Measurements from ENCODE around the gene COPS8.

COPS8 gene

GRCh38 chr2:237140689-237141285 lies 55.1 kb downstream of the COPS8 start:
- Histone ChIP-seq H3K9ac (ENCODE audit: low read depth in 1 of 2, low read length in 2 of 2) (no peak overlapping the region), H3K36me3 (ENCODE audit: control insufficient read depth in 1 of 2, insufficient read depth in 2 of 2, low read length in 2 of 2) (no peaks in the 10 kb centered on the region), H3K4me1 (ENCODE audit: control insufficient read depth in 1 of 2, insufficient read depth in 2 of 2, low read length in 2 of 2) (no peaks in the 10 kb centered on the region), H3K27me3 (ENCODE audit: control insufficient read depth in 1 of 2, insufficient read depth in 2 of 2, low read length in 2 of 2) (no peaks in the 10 kb centered on the region), H3K27ac (ENCODE audit: low read depth, low read length) (no peak overlapping the region), H3K9me3 (ENCODE audit: control insufficient read depth in 1 of 2, low read length in 2 of 2) (peaks cover 0 to 2% of the 10 kb centered on the region in 2 donors), H3K4me3 (ENCODE audit: low read depth in 1 of 2, low read length in 2 of 2) (no peak overlapping the region)

DNA sequence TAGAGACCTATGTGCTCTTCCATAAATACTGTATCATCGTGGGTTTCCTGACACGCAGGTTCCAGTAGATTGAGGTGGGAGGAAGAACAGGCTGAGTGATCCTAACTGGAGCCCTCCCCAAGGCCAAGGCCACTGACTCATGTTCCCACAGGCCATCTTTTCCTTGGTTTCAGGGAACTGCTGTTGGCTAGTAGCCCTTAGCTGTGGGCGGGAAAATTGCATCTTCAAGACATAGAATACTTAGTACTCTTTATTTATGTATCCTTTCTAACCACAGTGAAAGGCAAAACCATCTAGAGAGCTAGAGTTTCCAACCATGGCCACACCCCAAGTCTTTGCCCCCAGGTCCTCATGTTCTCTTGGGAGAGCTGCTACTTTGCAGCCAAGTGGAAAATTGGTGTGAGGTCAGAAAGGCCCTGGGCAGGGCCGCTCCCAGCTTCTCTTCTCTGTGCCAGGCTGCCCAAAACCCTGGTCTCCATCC lies 55.9 kb downstream of the COPS8 start:
- no peak overlapping the region for H3K27ac ChIP-seq (ENCODE audit: low read depth, low read length)
- no peak overlapping the region for H3K4me3 ChIP-seq (ENCODE audit: low read depth in 1 of 2, low read length in 2 of 2)
- peaks cover 5% of the 10 kb centered on the region in 2 donors for H3K9me3 ChIP-seq (ENCODE audit: control insufficient read depth in 1 of 2, low read length in 2 of 2)
- no peaks in the 10 kb centered on the region for H3K4me1 ChIP-seq (ENCODE audit: control insufficient read depth in 1 of 2, insufficient read depth in 2 of 2, low read length in 2 of 2)
- H3K9ac ChIP-seq (ENCODE audit: low read depth in 1 of 2, low read length in 2 of 2) = no peak overlapping the region
- no peaks in the 10 kb centered on the region for H3K27me3 ChIP-seq (ENCODE audit: control insufficient read depth in 1 of 2, insufficient read depth in 2 of 2, low read length in 2 of 2)
- no peaks in the 10 kb centered on the region for H3K36me3 ChIP-seq (ENCODE audit: control insufficient read depth in 1 of 2, insufficient read depth in 2 of 2, low read length in 2 of 2)

GRCh38 chr2:237143118-237143517 lies 57.4 kb downstream of the COPS8 start:
- no peaks in the 10 kb centered on the region for H3K4me1 ChIP-seq (ENCODE audit: control insufficient read depth in 1 of 2, insufficient read depth in 2 of 2, low read length in 2 of 2)
- H3K9ac ChIP-seq (ENCODE audit: low read depth in 1 of 2, low read length in 2 of 2) = no peak overlapping the region
- H3K27me3 ChIP-seq (ENCODE audit: control insufficient read depth in 1 of 2, insufficient read depth in 2 of 2, low read length in 2 of 2) = no peaks in the 10 kb centered on the region
- H3K27ac ChIP-seq (ENCODE audit: low read depth, low read length) = no peak overlapping the region
- no peak overlapping the region for H3K4me3 ChIP-seq (ENCODE audit: low read depth in 1 of 2, low read length in 2 of 2)
- no peaks in the 10 kb centered on the region for H3K36me3 ChIP-seq (ENCODE audit: control insufficient read depth in 1 of 2, insufficient read depth in 2 of 2, low read length in 2 of 2)
- H3K9me3 ChIP-seq (ENCODE audit: control insufficient read depth in 1 of 2, low read length in 2 of 2) = peaks cover 9 to 12% of the 10 kb centered on the region in 2 donors

DNA sequence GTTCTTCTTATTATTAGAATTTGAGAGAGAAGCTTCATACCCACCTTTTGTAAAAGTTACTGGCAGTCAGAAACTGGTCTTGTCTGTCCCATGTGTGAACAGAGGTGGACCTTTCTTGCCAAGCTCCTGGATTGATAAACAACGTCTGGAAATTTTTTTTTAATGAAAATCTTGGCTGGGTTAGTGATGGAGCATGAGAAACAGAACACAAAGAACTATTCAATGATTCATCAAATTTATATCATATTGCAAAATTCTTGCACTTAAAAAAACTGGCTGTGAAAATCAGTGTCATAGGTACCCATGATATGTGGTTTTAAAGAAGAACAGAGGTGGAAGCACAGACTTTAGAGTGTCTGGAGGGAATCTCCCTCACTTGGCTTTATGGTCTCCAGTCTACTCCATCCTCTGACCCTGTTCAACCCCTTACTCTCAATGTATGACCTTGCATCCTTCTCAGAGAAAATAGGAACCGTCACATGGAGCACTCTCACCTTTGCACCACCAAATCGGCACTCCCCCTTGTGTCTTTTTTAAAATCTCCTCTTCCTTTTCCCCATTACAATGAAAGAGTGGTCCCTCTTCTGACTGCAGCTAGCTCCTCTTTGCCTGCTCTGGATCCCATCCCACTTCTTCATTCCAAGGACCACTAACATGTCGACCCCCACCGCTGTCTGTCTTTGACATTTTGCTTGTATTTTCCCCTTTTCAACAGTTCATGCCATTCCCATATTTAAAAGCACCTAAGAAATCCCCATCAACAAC lies 58.2 kb downstream of the COPS8 start:
- Histone ChIP-seq H3K4me1 (ENCODE audit: control insufficient read depth in 1 of 2, insufficient read depth in 2 of 2, low read length in 2 of 2) (no peaks in the 10 kb centered on the region), H3K27me3 (ENCODE audit: control insufficient read depth in 1 of 2, insufficient read depth in 2 of 2, low read length in 2 of 2) (no peaks in the 10 kb centered on the region), H3K9me3 (ENCODE audit: control insufficient read depth in 1 of 2, low read length in 2 of 2) (peaks cover 9 to 12% of the 10 kb centered on the region in 2 donors), H3K9ac (ENCODE audit: low read depth in 1 of 2, low read length in 2 of 2) (no peak overlapping the region), H3K27ac (ENCODE audit: low read depth, low read length) (no peak overlapping the region), H3K36me3 (ENCODE audit: control insufficient read depth in 1 of 2, insufficient read depth in 2 of 2, low read length in 2 of 2) (no peaks in the 10 kb centered on the region), H3K4me3 (ENCODE audit: low read depth in 1 of 2, low read length in 2 of 2) (no peak overlapping the region)

GRCh38 chr2:237144516-237144915 lies 58.8 kb downstream of the COPS8 start:
- peaks cover 7 to 12% of the 10 kb centered on the region in 2 donors for H3K9me3 ChIP-seq (ENCODE audit: control insufficient read depth in 1 of 2, low read length in 2 of 2)
- H3K27me3 ChIP-seq (ENCODE audit: control insufficient read depth in 1 of 2, insufficient read depth in 2 of 2, low read length in 2 of 2) = no peaks in the 10 kb centered on the region
- H3K9ac ChIP-seq (ENCODE audit: low read depth in 1 of 2, low read length in 2 of 2) = no peak overlapping the region
- no peaks in the 10 kb centered on the region for H3K36me3 ChIP-seq (ENCODE audit: control insufficient read depth in 1 of 2, insufficient read depth in 2 of 2, low read length in 2 of 2)
- H3K4me1 ChIP-seq (ENCODE audit: control insufficient read depth in 1 of 2, insufficient read depth in 2 of 2, low read length in 2 of 2) = no peaks in the 10 kb centered on the region
- no peak overlapping the region for H3K27ac ChIP-seq (ENCODE audit: low read depth, low read length)
- H3K4me3 ChIP-seq (ENCODE audit: low read depth in 1 of 2, low read length in 2 of 2) = no peak overlapping the region

DNA sequence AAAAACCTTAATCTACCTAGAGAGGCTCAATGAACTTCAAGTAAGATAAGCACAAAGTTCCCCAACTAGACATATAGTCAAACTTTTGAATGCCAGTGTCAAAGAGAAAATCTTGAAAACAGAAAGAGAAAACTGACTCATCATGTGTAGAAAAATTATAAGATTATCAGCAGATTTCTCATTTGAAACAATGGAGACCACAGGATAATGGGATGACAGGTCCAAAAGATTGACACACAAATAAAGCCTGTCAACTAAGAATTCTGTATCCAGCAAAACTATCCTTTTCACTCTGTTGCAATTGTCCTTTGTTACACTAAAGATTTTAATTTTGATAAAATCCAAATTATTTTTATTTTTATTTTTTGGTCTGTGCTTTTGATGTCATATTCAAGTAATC lies 61.6 kb downstream of the COPS8 start:
- no peaks in the 10 kb centered on the region for H3K27me3 ChIP-seq (ENCODE audit: control insufficient read depth in 1 of 2, insufficient read depth in 2 of 2, low read length in 2 of 2)
- no peak overlapping the region for H3K4me3 ChIP-seq (ENCODE audit: low read depth in 1 of 2, low read length in 2 of 2)
- no peaks in the 10 kb centered on the region for H3K4me1 ChIP-seq (ENCODE audit: control insufficient read depth in 1 of 2, insufficient read depth in 2 of 2, low read length in 2 of 2)
- H3K9me3 ChIP-seq (ENCODE audit: control insufficient read depth in 1 of 2, low read length in 2 of 2) = peaks cover 7 to 12% of the 10 kb centered on the region in 2 donors
- no peaks in the 10 kb centered on the region for H3K36me3 ChIP-seq (ENCODE audit: control insufficient read depth in 1 of 2, insufficient read depth in 2 of 2, low read length in 2 of 2)
- no peak overlapping the region for H3K9ac ChIP-seq (ENCODE audit: low read depth in 1 of 2, low read length in 2 of 2)
- no peak overlapping the region for H3K27ac ChIP-seq (ENCODE audit: low read depth, low read length)

- H3K9ac ChIP-seq (ENCODE audit: low read depth in 1 of 2, low read length in 2 of 2) = no peak overlapping the region
- H3K9me3 ChIP-seq (ENCODE audit: control insufficient read depth in 1 of 2, low read length in 2 of 2) = peaks cover 7 to 12% of the 10 kb centered on the region in 2 donors
- H3K36me3 ChIP-seq (ENCODE audit: control insufficient read depth in 1 of 2, insufficient read depth in 2 of 2, low read length in 2 of 2) = no peaks in the 10 kb centered on the region
- no peak overlapping the region for H3K27ac ChIP-seq (ENCODE audit: low read depth, low read length)
- H3K27me3 ChIP-seq (ENCODE audit: control insufficient read depth in 1 of 2, insufficient read depth in 2 of 2, low read length in 2 of 2) = no peaks in the 10 kb centered on the region
- no peak overlapping the region for H3K4me3 ChIP-seq (ENCODE audit: low read depth in 1 of 2, low read length in 2 of 2)
- no peaks in the 10 kb centered on the region for H3K4me1 ChIP-seq (ENCODE audit: control insufficient read depth in 1 of 2, insufficient read depth in 2 of 2, low read length in 2 of 2)
Observed at GRCh38 chr2:237148624-237149023, 62.9 kb downstream of the COPS8 start.

DNA sequence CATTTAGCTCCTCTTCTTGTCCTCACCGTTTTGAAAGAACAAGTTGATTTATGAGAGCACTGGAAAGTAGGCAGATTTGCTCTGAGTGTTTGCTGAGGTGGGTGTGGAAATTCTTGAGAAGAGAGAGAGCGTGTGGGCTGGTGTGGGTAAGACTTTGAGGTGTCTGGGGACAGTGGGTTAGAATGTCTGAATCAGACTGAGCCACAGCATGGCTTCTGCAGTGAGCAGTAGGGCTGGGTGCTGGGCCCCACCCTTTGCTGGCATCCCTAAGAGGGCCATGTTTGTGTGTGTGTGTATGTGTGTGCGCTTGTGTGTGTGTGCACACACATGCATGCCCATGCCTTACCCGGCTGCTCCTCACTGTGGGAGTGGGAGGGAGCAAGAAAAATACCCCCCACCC lies 63.7 kb downstream of the COPS8 start:
- Histone ChIP-seq H3K27ac (ENCODE audit: low read depth, low read length) (no peak overlapping the region), H3K4me3 (ENCODE audit: low read depth in 1 of 2, low read length in 2 of 2) (no peak overlapping the region), H3K27me3 (ENCODE audit: control insufficient read depth in 1 of 2, insufficient read depth in 2 of 2, low read length in 2 of 2) (no peaks in the 10 kb centered on the region), H3K4me1 (ENCODE audit: control insufficient read depth in 1 of 2, insufficient read depth in 2 of 2, low read length in 2 of 2) (no peaks in the 10 kb centered on the region), H3K9ac (ENCODE audit: low read depth in 1 of 2, low read length in 2 of 2) (no peak overlapping the region), H3K36me3 (ENCODE audit: control insufficient read depth in 1 of 2, insufficient read depth in 2 of 2, low read length in 2 of 2) (no peaks in the 10 kb centered on the region), H3K9me3 (ENCODE audit: control insufficient read depth in 1 of 2, low read length in 2 of 2) (peaks cover 7 to 12% of the 10 kb centered on the region in 2 donors)

Measured in duodenal mucosa (tissue), 2 donors.